NCI-H1105 treated with DMSO at 0.1 percent for 48 hours (cell line): Measurements from ENCODE around the gene ITGB3.

Experiments
- DNase-seq: peaks from one replicate; lab custom pipeline; 2025; lab: John Stamatoyannopoulos, UW

The ITGB3 gene

GRCh38 chr17:47276444-47276843, 22.8 kb downstream of the ITGB3 start:
- no peak for DNase-seq

- peak; percentile 22 for DNase-seq
Measured at GRCh38 chr17:47276868-47277267, 23.2 kb downstream of the ITGB3 start.

- DNase-seq, result no peak
Measured at GRCh38 chr17:47277921-47278320, 24.3 kb downstream of the ITGB3 start.

- no peak for DNase-seq
Measured at GRCh38 chr17:47278561-47278960, 24.9 kb downstream of the ITGB3 start.

- no peak for DNase-seq
Measured at GRCh38 chr17:47279062-47279801, 25.6 kb downstream of the ITGB3 start.

- DNase-seq, result no peak
Measured at GRCh38 chr17:47280072-47280811, 26.6 kb downstream of the ITGB3 start.

- DNase-seq, result no peak
Measured at GRCh38 chr17:47281216-47281615, 27.6 kb downstream of the ITGB3 start.

- DNase-seq, result no peak
Measured at GRCh38 chr17:47285003-47285402, 31.4 kb downstream of the ITGB3 start.

- DNase-seq, result no peak
Measured at GRCh38 chr17:47286198-47286914, 32.7 kb downstream of the ITGB3 start.

GRCh38 chr17:47287068-47287467, 33.4 kb downstream of the ITGB3 start:
- DNase-seq, result no peak

GRCh38 chr17:47287639-47288038, 34.0 kb downstream of the ITGB3 start:
- no peak for DNase-seq

GRCh38 chr17:47288531-47289116, 35.0 kb downstream of the ITGB3 start:
- DNase-seq, result no peak

- DNase-seq, result no peak
Measured at GRCh38 chr17:47289302-47289701, 35.7 kb downstream of the ITGB3 start.

- DNase-seq, result no peak
Measured at GRCh38 chr17:47290870-47291241, 37.2 kb downstream of the ITGB3 start.

- DNase-seq, result no peak
Measured at GRCh38 chr17:47291242-47291873, 37.7 kb downstream of the ITGB3 start.

- DNase-seq, result no peak
Measured at GRCh38 chr17:47292206-47292605, 38.6 kb downstream of the ITGB3 start.

GRCh38 chr17:47295037-47295873, 41.6 kb downstream of the ITGB3 start:
- DNase-seq, result no peak

GRCh38 chr17:47295874-47296255, 42.2 kb downstream of the ITGB3 start:
- DNase-seq, result no peak

- no peak for DNase-seq
Measured at GRCh38 chr17:47297661-47298400, 44.2 kb downstream of the ITGB3 start.

GRCh38 chr17:47298712-47299111, 45.1 kb downstream of the ITGB3 start:
- no peak for DNase-seq
